GM19395 (cell line): Measurements from ENCODE around the gene VDAC1.
"Not testable (repeated sequence)": the region's sequence is repeated elsewhere in the genome, so short reads cannot be mapped to it uniquely, and the experiment has no call there.

Experiments
- ATAC-seq: cut with Tn5 transposase; IDR thresholded peaks from one replicate; pipeline ENCODE4 v1.9.1; 2021; ENCODE audit warnings: mild to moderate bottlenecking, moderate library complexity; ENCODE audit not compliant: unreplicated experiment

Gene VDAC1

GRCh38 chr5:133942614-133943474 lies 61.9 kb downstream of the VDAC1 start:
- ATAC-seq, result no peak

DNA sequence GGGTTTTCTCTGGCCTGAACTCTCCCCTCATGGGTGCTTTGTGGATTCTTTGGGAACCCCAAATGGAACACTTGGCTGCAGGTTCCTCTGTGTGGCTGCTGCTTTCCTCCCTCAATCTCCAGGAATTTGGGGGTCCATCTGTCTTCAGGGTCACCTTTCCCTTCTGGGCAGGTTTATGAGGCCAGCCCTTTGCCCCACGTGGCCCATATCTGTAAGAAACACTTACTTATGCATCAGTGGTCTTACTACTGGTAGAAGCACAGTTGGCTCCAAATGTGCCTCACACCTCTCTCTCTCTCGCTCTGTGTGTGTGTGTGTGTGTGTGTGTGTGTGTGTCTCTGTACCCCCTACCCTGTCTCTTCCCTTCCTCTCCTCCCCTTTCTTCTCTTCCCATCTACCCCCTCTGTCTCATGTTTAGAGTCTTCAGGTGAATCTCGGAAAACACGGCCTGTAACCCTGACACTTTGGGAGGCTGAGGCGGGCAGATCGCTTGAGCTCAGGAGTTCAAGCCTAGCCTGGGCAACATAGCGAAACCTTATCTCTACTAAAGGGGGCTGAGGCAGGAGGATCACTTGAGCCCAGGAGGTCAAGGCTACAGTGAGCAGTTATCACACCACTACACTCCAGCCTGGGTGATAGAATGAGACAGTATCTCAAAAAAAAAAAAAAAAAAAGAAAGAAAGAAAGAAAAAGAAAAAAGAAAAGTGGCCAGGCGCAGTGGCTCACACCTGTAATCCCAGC lies 63.1 kb downstream of the VDAC1 start:
- ATAC-seq, result no peak

DNA sequence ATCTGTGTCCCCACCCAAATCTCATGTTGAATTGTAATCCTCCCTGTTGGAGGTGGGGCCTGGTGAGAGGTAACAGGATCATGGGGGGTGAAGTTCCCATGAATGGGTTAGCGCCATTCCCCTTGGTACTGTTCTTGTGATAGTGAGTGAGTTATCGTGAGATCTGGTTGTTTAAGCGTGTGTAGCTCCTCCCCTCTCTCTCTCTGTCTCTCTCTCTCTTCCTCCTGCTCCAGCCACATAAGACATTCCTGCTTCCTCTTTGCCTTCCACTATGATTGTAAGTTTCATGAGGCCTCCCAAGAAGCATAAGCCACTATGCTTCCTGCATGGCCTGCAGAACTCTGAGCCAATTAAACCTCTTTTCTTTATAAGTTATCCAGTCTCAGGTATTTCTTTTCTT lies 65.1 kb downstream of the VDAC1 start:
- ATAC-seq, result no peak

- ATAC-seq, result no peak
Measured at GRCh38 chr5:133938929-133939328, 65.8 kb downstream of the VDAC1 start.

DNA sequence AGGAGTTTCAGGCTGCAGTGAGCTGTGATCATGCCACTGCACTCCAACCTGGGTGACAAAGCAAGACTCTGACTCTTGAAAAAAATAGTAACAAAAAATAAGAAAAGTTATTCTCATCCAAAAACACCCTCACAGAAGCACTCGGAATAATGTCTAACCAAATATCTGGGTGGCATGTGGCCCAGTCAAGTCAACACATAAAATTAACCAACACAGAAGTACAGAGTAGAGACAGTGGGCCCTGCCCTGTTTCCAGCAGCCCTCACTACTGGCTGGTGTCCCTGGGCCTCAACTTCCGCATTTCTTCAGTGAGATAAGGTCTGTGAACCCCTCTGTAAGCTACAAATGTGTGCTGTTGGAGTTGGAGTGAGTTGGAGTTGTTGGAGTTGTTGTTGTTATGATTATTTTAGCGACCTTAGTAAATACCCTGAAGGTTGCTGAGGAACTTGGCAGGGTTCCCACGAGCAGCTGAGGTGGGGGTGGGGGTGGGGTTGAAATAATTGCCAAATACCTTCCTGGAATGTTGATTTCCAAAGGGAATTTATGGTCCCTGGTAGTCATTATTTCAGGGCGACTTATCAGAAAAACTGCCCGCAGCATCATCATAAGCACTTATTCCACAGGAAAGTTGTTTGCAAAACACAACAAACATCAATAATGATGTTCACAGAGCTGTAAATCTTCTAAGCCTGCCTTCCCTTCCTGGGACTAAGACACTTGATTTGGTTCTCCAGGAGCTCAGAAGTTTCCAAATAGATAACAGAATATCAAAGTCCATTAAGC lies 66.5 kb downstream of the VDAC1 start:
- ATAC-seq, result no peak

GRCh38 chr5:133937628-133938027 lies 67.1 kb downstream of the VDAC1 start:
- ATAC-seq, result not testable (repeated sequence)

DNA sequence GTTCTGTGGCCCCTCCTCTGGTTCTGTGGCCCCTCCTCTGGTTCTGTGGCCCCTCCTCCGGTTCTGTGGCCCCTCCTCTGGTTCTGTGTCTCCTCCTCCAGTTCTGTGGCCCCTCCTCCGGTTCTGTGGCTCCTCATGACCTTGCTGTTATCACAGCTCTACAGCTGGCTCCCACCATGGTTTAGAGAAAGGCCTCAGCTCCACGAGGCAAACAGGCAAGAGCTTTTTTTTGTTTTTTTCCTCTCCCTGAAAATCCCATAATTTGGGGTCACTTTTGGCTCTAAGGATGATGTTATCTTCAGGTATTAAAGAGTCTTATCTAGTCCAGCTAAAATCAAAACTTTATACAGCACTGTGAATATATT lies 68.1 kb downstream of the VDAC1 start:
- no peak for ATAC-seq

DNA sequence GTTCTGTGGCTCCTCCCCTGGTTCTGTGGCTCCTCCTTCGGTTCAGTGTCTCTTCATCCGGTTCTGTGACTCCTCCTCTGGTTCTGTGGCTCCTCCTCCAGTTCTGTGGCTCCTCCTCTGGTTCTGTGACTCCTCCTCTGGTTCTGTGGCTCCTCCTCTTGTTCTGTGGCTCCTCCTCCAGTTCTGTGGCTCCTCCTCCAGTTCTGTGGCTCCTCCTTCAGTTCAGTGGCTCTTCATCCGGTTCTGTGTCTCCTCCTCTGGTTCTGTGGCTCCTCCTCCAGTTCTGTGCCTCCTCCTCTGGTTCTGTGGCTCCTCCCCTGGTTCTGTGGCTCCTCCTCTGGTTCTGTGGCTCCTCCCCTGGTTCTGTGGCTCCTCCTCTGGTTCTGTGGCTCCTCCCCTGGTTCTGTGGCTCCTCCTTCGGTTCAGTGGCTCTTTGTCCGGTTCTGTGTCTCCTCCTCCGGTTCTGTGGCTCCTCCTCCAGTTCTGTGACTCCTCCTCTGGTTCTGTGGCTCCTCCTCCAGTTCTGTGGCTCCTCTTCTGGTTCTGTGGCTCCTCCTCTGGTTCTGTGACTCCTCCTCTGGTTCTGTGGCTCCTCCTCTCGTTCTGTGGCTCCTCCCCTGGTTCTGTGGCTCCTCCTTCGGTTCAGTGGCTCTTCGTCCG lies 68.7 kb downstream of the VDAC1 start:
- ATAC-seq, result not testable (repeated sequence)

- ATAC-seq, result no peak
Measured at GRCh38 chr5:133935667-133935940, 69.2 kb downstream of the VDAC1 start.

DNA sequence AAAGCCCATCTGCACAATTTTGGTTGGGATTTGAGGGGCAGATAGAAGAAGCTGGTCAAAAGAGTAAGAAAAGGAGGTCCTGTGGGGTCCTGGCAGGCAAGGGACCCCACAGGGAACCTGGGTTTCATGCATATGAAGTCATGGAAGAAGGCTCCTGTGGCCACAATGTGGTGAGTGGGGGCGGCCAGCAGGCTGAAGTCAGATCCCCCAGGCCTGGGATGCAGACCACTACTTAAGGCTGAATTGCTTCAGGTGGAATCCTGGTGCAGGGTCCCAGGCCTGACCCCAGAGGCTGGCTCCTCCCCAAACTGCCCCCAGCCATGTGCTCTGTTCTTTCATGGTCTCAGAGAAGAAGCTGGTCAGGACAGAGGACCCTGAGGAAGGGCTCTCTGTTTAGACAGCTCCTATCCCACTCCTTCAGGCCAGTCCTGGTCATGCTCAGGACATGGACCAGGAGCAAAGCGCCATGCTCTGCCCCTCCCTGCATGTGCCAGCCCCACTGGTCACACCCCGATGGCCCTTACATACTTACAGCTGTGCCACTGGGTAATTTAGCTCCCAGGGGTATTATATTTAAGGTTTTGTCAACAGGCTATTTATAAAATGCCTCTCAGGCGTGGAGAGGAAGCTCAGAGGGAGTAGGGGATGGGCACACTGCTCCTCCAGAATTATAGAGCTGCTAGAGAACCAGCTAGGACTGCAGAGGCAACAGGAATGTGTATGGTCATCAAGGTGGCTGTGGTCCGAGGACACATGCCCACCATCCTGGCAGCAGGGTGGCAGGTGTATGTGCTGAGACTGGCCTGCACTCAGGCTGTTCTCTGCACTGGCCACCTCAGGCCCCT lies 69.7 kb downstream of the VDAC1 start:
- no peak for ATAC-seq

DNA sequence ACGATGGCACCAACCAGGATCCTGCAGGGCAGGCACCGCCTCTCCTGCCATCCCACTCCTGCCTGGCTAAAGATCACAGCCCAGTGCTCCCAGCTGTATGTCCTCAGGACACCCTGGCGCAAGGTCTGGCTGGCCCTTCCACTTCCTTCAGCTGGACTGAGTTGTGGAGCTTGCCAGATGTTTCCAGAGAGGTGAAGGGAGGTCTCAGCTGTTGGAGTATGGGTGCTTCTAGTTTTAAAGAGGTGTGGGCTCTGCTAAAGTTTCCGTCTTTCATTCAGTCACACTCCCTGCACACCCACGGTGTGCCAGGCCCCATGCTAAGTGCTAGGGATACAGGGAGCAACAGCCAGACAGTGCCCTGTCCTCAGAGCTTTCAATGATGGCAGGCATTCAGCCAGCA lies 70.5 kb downstream of the VDAC1 start:
- ATAC-seq, result no peak

DNA sequence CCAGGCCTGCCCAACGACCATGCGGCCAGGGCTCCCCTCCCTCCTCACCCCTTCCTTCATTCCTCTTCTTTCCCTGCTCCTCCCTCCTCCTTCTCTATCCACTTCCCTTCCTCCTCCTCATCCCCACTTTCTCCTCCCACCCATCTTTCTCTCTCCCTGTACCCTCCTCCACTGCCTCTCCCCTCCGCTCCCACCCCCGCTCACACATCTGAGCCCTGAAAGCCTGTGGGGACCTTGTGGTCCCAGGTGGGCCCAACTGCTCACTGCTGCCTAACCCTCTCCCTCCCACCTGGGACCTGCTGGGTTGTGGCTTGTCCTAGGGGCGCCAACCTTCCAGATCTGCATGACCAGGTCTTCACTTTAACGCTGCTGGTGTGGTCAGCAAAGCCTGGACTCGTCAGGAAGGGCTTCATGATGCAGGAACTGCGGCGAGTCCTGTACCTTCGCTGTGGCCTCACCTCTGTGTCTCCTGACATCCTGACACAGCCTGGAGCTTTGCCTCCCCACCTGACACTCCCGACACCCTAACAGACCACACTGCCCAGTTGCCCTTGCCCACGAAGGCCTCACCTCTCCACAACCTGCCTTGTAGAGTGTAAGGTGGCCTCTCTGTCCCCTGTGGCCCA lies 71.0 kb downstream of the VDAC1 start:
- no peak for ATAC-seq

DNA sequence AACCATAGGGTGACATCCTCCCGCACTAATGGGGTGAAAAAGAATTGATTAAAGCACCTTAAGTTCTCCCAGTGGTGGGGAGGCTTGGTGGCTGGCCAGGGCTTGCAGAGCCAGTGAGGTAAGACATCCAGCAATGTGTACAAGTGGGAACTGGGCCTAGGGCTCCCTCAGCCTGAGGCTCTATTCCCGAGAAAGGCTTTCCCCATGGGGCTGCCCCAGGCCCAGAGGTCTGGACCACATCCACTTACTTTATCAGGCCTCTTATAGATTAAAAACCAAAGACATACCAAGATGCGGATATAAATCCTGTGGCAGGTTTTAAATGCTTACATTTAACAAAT lies 71.6 kb downstream of the VDAC1 start:
- ATAC-seq, result no peak

- no peak for ATAC-seq
Measured at GRCh38 chr5:133932441-133933168, 72.2 kb downstream of the VDAC1 start.

GRCh38 chr5:133931546-133931945 lies 73.2 kb downstream of the VDAC1 start:
- ATAC-seq, result no peak

- no peak for ATAC-seq
Measured at GRCh38 chr5:133930813-133931090, 74.0 kb downstream of the VDAC1 start.

- peak; percentile 56 for ATAC-seq
Measured at GRCh38 chr5:133930061-133930812, 74.5 kb downstream of the VDAC1 start.

- ATAC-seq, result no peak
Measured at GRCh38 chr5:133928587-133929393, 76.0 kb downstream of the VDAC1 start.
